GM12878 (cell line): ENCODE data around the gene BRD9. TPM values are rescaled to one million over a fixed set of nuclear protein-coding genes. Genes with fewer than 3 reads are reported as not detected.

Source experiments
- ATAC-seq: fragments of 200-7000 bp; cut with Tn5 transposase; 3 replicates; pipeline ENCODE4 v1.9.1; 2020; ENCODE audit warnings: mild to moderate bottlenecking, moderate library complexity
- BruUV-seq: library from RNA; stranded (reverse); fragments of 400-500 nt; replicated peaks from 2 replicates; lab custom pipeline; 2021; lab: Mats Ljungman, UMichigan
- CTCF ChIA-PET: fragments of 300-600 bp; sonication (Branson Sonifier 250); formaldehyde crosslinking; extraction: SDS; loops from one replicate; lab custom pipeline; 2021; ENCODE audit warnings: inconsistent platforms; lab: Yijun Ruan, JAX
- POLR2A ChIA-PET: fragments of 350-600 bp; formaldehyde crosslinking; extraction: SDS; loops from one replicate; lab custom pipeline; 2021; ENCODE audit warnings: inconsistent platforms; lab: Charles Lee
- RAD21 ChIA-PET: fragments of 300-600 bp; sonication (Branson Sonifier 250); formaldehyde crosslinking; loops from one replicate; lab custom pipeline; 2023; ENCODE audit warnings: antibody characterized with exemption; ENCODE audit not compliant: unreplicated experiment; lab: Charles Lee
- SMC1A ChIA-PET: fragments of 300-600 bp; sonication (Branson Sonifier 250); formaldehyde crosslinking; loops from one replicate; lab custom pipeline; 2023; ENCODE audit not compliant: unreplicated experiment, uncharacterized antibody; lab: Charles Lee
- DNase-seq: peaks from one replicate; pipeline ENCODE4 v3.0.0-alpha.2; 2011; ENCODE audit warnings: low read depth, low spot score
- FAIRE-seq: peaks from 3 replicates; lab custom pipeline; 2011; peaks lifted over from hg19 to GRCh38; lab: Jason Lieb, UNC
- H2AFZ ChIP-seq: 2 replicates; pipeline ENCODE4 v1.6.0; 2011; ENCODE audit warnings: low read depth, low read length, control low read depth; ENCODE audit not compliant: control insufficient read depth
- H3K27ac ChIP-seq: 2 replicates; pipeline ENCODE4 v1.5.1; 2011; ENCODE audit warnings: control low read depth; ENCODE audit not compliant: control insufficient read depth, insufficient read depth
- H3K27me3 ChIP-seq, 2 experiments: replicated peaks in 1 of 2; 2 replicates each; pipeline versions ENCODE4 v1.6.0 to v1.6.1; 2011; ENCODE audit warnings: low read length in 1 of 2; ENCODE audit not compliant: control insufficient read depth in 2 of 2, insufficient read depth in 2 of 2
- H3K36me3 ChIP-seq, 2 experiments: 2 replicates each; pipeline ENCODE4 v1.5.1; 2011; ENCODE audit warnings: low read length in 1 of 2; ENCODE audit not compliant: control insufficient read depth in 2 of 2, insufficient read depth in 2 of 2
- H3K4me1 ChIP-seq: 2 replicates; pipeline ENCODE4 v1.6.1; 2011; ENCODE audit warnings: mild to moderate bottlenecking, low read length, moderate library complexity, mixed read lengths; ENCODE audit not compliant: control insufficient read depth, insufficient read depth
- H3K4me2 ChIP-seq: 2 replicates; pipeline ENCODE4 v1.6.0; 2011; ENCODE audit warnings: control low read depth; ENCODE audit not compliant: control insufficient read depth, insufficient read depth
- H3K4me3 ChIP-seq: fragments of 200-600 bp; sonication (generic); 2 replicates; pipeline ENCODE4 v1.5.1; 2016
- H3K79me2 ChIP-seq: 2 replicates; pipeline ENCODE4 v1.6.0; 2011; ENCODE audit warnings: low read length; ENCODE audit not compliant: control insufficient read depth, insufficient read depth
- H3K9ac ChIP-seq: 2 replicates; pipeline ENCODE4 v1.8.0; 2011; ENCODE audit warnings: low read length, control low read depth, mixed read lengths; ENCODE audit not compliant: control insufficient read depth, insufficient read depth
- H3K9me3 ChIP-seq: replicated peaks from 3 replicates; pipeline ENCODE4 v1.5.1; 2011; ENCODE audit warnings: mild to moderate bottlenecking, low read length; ENCODE audit not compliant: control insufficient read depth, insufficient read depth
- H4K20me1 ChIP-seq: 2 replicates; pipeline ENCODE4 v1.6.0; 2011; ENCODE audit not compliant: control insufficient read depth, insufficient read depth
- ATF7 ChIP-seq: fragments of 450-650 bp; IDR thresholded peaks from 2 replicates; pipeline ENCODE4 v1.6.1; 2016; ENCODE audit warnings: low read depth, mild to moderate bottlenecking
- POLR2A ChIP-seq: IDR thresholded peaks from 2 replicates; pipeline ENCODE4 v1.6.1; 2011; ENCODE audit warnings: low read depth, mild to moderate bottlenecking, low read length
- RCOR1 ChIP-seq: conservative IDR thresholded peaks from 2 replicates; pipeline ENCODE4 v1.6.1; 2012; ENCODE audit warnings: low read depth, low read length, improper control_type of control experiment
- WGBS: methylation state at CpG from one replicate; pipeline ENCODE4 v1.1.6; 2016; ENCODE audit warnings: low lambda C conversion rate; ENCODE audit not compliant: insufficient replicate concordance, insufficient coverage; ENCODE audit errors: missing lambda C conversion rate; 5-methylcytosine and 5-hydroxymethylcytosine counted together
- in situ Hi-C: fragments of 300-500 bp; cut with MboI; formaldehyde crosslinking; loops from 9 replicates; pipeline ENCODE4 v1.14.3; 2018; ENCODE audit warnings: mixed read lengths
- intact Hi-C: fragments of 100-400 bp; cut with micrococcal nuclease; formaldehyde crosslinking; loops from one replicate; pipeline ENCODE4 v1.14.2; 2022; ENCODE audit not compliant: unreplicated experiment
- polyA plus RNA-seq, 11 experiments: library from polyadenylated mRNA; depleted of rRNA in 4 of 11; unstranded in 6 of 11; stranded (reverse) in 5 of 11; fragments of >200 nt; fragmentation: Nextera tagmentation in 4 of 11; fragmentation: Illumina TruSeq in 1 of 11; extraction: Ambion mirVana in 4 of 11; extraction: Trizol in 1 of 11; gene quantifications; 1 replicate in 1 of 11; 2 replicates in 10 of 11; pipeline versions ENCODE4 v1.2.1 to v1.2.3, GENCODE V29; 2011 to 2016; ENCODE audit warnings: inconsistent platforms in 2 of 11, missing spikeins in 2 of 11, low read depth in 1 of 11
- total RNA-seq, 4 experiments: library from RNA; depleted of rRNA in 3 of 4; stranded (reverse); fragments of >200 nt in 3 of 4; fragmentation: Illumina TruSeq in 1 of 4; extraction: Trizol in 1 of 4; gene quantifications; 2 replicates each; pipeline versions ENCODE4 v1.2.1 to v1.2.3, GENCODE V29; 2013 to 2021

BRD9 gene
- total and polyA plus RNA-seq, 10 of the 15 experiments (the other 5 are each of a cell fraction or from before 2014, with no cell fraction given) = 2.0 to 48.6 (median 32.4) TPM

DNA sequence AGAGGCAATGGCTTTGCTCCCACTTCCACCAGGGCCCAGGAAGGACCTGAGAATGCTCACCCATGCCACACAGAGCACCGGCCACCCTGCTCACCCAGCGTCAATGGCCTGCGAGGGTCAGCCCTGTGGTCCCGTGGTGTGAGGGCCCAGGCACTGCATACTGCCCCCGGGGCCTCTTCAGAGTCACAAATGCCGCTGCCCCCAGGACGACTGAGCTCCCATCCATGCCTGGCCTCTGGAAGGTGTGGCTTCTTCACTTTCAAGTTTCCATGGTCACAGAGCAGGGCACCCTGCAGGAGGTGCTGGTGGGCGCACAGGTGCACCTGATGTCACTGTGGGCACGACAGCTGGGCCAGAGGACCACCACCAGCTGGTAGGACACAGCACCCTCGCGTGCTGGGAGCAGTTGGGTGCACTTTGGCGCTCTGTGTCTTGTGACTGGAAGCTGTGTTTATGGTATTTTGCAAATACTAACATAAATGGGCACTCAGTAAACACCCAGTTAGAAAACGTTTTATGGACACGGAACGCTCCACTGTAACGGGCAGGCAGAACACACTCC is 29.3 kb downstream of the BRD9 start:
- ChIA-PET RAD21 (no interaction called here), CTCF (no interaction called here), SMC1A (no interaction called here), POLR2A (interaction anchor here (1.3 kb wide), 1 partner anchor 11 kb away, joined by 3 read pairs; no protein-coding TSS in a partner anchor)
- H3K9me3 ChIP-seq = no peaks in the 10 kb centered on the region
- H3K27me3 ChIP-seq = no peaks in the 10 kb centered on the region
- no peak for DNase-seq
- no peak for ATAC-seq
- no peak for FAIRE-seq
- 92% methylated on average over 16 of the region's 16 CpGs for WGBS
- in situ Hi-C loops = no loop called here
- H4K20me1 ChIP-seq = no peaks in the 10 kb centered on the region
- no peak overlapping the region for H3K9ac ChIP-seq
- H2AFZ ChIP-seq = no peak overlapping the region
- peaks cover 11 to 30% of the 10 kb centered on the region in 2 experiments; a peak in 3 of 4 replicates for H3K36me3 ChIP-seq
- TF ChIP-seq RCOR1 = no peak
- H3K79me2 ChIP-seq = no peaks in the 10 kb centered on the region
- intact Hi-C loops = no loop called here
- BruUV-seq = no TSS peak
- no peaks in the 10 kb centered on the region for H3K4me1 ChIP-seq
- no peak overlapping the region for H3K4me3 ChIP-seq
- no peak overlapping the region for H3K4me2 ChIP-seq
- no peak overlapping the region for H3K27ac ChIP-seq

DNA sequence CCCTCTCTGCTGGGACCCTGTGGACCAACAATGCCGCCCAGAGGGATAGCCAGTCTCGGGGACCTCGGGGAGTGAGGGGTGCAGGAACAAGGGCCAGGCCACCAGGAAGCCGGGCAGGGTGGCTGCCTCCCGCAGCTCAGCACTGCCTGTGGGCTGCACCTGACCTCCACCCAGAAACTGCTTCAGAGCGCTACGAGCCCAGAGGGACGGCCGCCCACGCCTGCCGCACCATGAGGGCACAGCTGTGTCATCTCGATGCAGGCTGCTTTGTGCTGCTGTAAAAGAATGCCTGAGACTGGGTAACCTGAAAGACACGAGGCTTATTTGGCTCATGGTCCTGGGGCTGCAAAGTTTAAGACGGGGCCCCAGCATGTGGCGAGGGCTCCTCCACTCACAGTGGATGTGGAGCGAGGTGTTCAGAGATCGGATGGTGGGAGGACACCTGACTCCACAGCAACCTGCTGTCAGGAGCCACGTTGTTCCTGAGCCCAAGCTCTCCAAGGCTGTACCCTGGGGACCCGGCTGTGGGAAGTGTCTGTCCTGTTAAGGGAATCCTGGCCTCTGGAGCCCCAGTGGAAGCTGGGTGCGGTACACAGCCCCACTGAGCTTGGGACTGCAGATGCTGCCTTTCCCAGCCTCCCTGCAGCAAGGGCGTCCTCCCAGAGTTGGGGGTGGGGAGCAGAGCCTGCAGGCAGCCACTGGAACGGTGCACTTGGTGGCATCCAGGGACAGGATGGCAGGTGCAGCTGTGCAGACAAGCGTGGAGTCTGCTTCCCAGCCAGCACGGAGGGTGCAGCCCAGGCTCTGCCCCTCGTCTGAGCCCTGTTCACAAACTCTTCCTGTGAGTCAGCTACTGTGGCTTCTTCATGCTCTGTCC is 30.0 kb downstream of the BRD9 start:
- H3K4me1 ChIP-seq = no peaks in the 10 kb centered on the region
- TF ChIP-seq ATF7 = no peak
- TF ChIP-seq POLR2A = peak; percentile 52; the same call in 1 of the 2 replicates
- TF ChIP-seq, all 136 proteins: peak for 1
- WGBS = 85% methylated on average over 25 of the region's 25 CpGs
- H3K9me3 ChIP-seq = no peaks in the 10 kb centered on the region
- no peak overlapping the region for H3K4me3 ChIP-seq
- H3K27ac ChIP-seq = no peak overlapping the region
- ChIA-PET SMC1A (no interaction called here), POLR2A (interaction anchor here (1.3 kb wide), 1 partner anchor 12 kb away, joined by 3 read pairs; no protein-coding TSS in a partner anchor), CTCF (no interaction called here), RAD21 (no interaction called here)
- no peaks in the 10 kb centered on the region for H3K27me3 ChIP-seq
- DNase-seq (no peak), FAIRE-seq (no peak), ATAC-seq (no peak; the same call in 2 of the 3 replicates)
- in situ Hi-C loops = no loop called here
- no peak overlapping the region for H3K4me2 ChIP-seq
- H3K36me3 ChIP-seq = peaks cover 10 to 26% of the 10 kb centered on the region in 2 experiments; a peak in 3 of 4 replicates
- no peak overlapping the region for H3K9ac ChIP-seq
- H4K20me1 ChIP-seq = no peaks in the 10 kb centered on the region
- intact Hi-C loops = no loop called here
- no peak overlapping the region for H2AFZ ChIP-seq
- no TSS peak for BruUV-seq
- no peaks in the 10 kb centered on the region for H3K79me2 ChIP-seq
